ENCODE measurements around the gene WWC2.
"Not testable (repeated sequence)": the region's sequence is repeated elsewhere in the genome, so short reads cannot be mapped to it uniquely, and the experiment has no call there.

WWC2 gene

DNA sequence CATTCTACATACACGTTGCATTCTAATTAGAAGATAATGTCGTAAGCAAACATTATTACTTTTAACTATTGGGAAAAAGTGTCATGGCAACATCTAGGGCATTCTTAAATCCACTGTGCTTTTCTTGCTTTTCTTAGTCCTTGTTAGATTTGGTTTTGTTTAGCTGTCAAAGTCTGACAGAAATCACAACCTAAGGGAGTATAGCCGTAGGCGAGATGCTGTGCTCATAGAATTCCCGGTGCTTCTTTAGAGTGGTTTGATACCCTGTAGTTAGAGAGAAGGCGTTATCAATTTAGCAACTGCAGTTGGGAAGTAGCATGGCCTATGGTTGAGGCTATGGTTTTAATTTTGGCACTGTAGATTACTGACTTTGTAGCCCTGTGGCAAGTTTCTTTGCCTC, 45.7 kb downstream of the WWC2 start:
- FAIRE-seq = no peak

- no peak for FAIRE-seq
Measured at GRCh38 chr4:183145773-183146172, 46.7 kb downstream of the WWC2 start.

- FAIRE-seq = no peak
Measured at GRCh38 chr4:183146478-183146877, 47.4 kb downstream of the WWC2 start.

DNA sequence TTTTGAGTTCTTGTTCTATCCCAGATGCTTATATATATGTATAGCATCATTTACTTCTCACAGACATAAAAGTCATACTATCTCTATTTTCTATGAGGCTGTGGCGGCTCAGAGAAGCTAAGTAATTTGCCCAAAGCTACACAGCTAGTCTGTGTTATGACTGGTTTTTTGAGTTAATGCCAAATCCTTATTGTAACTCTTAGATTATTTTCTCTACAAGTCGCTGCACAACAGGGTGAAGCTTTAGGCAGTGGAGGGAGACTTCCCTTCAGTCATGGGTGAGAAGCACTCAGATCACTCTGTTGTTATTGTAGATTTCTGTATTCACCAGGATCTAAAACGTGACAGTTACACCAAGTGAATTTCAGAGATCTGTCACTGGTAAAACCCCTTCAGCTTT, 48.1 kb downstream of the WWC2 start:
- no peak for FAIRE-seq

- FAIRE-seq = no peak
Measured at GRCh38 chr4:183147983-183148382, 48.9 kb downstream of the WWC2 start.

DNA sequence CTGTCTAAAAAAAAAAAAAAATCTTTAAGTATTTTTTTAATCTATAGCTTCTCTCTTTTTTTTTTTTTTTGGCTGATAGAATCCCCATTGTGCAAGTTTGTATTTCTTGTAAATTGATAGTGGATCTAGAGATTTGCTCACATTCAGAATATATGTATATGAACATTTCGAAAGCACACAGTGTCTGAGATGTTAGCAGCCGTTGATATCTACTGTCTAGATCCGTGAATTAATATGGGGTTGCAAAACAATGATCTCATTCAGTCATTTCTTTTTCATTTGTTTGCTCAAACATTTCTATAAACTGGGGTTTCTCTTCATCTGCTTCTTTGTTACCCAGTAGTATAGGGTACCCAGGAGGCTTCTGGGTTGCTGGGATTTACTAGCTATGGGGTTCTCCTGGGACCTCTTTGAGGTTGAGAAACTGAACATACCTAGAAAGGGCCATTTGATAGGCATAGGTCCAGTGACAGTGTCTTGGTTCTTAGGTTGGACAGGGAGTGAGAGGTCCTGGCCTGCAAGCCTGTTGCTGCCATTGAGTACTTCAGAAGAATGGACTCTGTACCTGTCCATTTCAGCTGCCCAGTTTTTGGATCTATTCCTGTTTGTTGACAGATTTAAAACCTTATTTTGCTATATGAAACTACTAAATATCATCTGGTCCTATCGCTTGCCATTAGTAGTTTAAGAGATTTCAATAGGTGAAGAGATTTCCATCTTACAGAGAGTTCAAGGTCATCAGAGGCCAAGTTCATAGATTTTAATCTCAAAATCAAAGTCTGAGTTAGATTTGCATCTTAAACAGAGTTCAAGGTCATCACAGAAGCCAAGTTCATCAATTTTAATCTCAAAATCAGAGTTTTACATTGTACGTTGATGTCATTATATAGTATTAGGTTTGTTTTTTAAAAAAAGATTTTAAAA, 50.8 kb downstream of the WWC2 start:
- no peak for FAIRE-seq

- FAIRE-seq = not testable (repeated sequence)
Measured at GRCh38 chr4:183150664-183151063, 51.6 kb downstream of the WWC2 start.

- FAIRE-seq = not testable (repeated sequence)
Measured at GRCh38 chr4:183152232-183152631, 53.2 kb downstream of the WWC2 start.

GRCh38 chr4:183153190-183153916, 54.3 kb downstream of the WWC2 start:
- FAIRE-seq = no peak

- no peak for FAIRE-seq
Measured at GRCh38 chr4:183154701-183155391, 55.8 kb downstream of the WWC2 start.

- no peak for FAIRE-seq
Measured at GRCh38 chr4:183155450-183156184, 56.6 kb downstream of the WWC2 start.

GRCh38 chr4:183157215-183157614, 58.2 kb downstream of the WWC2 start:
- FAIRE-seq = no peak

DNA sequence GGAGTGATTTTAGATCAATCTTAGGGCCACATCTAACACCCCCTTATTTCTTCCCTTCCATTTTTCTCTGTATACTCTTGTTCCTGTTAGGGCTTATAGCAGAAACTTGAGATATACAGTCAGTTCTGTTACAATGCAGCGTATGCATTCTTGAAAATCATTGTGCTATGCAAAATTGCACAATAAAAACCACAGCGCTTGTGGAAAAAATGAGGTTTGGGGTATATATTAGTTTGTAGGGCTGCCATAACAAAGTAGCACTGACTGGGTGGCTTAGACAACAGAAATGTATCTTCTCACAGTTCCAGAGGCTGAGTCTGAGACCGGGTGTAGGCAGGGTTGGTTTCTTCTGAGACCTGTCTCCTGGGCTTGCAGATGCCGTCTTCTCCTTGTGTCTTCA, 59.0 kb downstream of the WWC2 start:
- no peak for FAIRE-seq

DNA sequence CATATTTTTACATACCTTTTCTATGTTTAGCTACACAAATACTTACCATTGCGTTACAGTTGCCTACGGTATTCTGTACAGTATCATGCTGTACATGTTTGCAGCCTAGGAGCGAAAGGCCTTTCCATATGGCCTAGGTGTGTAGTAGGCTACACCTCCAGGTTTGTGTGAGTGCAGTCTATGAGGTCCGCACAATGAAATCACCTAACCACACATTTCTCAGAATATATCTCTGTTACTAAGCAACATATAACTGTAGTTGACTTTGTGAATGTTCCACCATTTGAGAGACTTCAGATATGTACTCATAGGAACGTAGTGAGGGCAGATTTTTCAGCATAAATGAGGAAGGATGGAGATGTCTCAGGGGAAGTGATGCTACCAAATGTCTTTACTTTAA, 62.6 kb downstream of the WWC2 start:
- no peak for FAIRE-seq

GRCh38 chr4:183163135-183163534, 64.1 kb downstream of the WWC2 start:
- no peak for FAIRE-seq

DNA sequence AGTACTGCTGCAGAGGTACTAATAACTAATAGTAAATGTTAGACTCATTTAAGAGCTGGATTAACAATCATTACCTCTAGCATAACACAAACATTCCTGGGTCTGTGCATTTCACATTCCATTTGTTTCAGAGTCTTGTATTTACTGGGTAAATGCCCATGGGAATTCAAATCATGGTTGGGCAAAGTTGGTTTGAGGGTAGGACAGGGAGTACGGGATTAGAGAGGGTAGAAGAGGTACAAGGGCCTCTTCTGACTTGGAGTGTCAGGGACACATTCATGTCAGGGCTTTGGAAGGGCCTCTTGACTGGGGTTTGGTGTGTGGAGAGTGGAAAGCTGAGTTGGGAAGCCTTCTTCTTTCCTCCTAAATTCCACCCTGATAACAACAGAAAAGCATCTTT, 65.9 kb downstream of the WWC2 start:
- no peak for FAIRE-seq

DNA sequence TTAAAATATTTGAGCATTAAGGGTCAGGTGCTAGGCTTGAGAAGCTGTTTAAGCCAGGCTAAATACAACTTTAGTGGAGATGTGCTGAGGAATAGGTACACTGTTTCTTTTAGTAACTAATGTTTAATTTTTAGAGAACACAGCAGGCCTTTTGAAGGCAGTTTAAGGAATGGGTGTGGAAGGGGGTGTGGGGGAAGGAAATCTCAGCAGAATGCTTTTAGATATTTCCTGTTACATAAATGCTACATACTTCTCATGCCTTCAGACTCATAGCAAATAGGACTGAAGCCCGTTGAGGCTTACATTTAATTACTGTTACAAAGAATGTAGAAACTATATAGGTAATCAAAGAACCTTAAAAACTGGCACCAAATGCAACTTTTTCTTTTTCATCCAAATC, 66.3 kb downstream of the WWC2 start:
- no peak for FAIRE-seq

- FAIRE-seq = no peak
Measured at GRCh38 chr4:183170894-183171293, 71.8 kb downstream of the WWC2 start.

GRCh38 chr4:183171484-183172267, 72.6 kb downstream of the WWC2 start:
- no peak for FAIRE-seq

GRCh38 chr4:183172881-183173280, 73.8 kb downstream of the WWC2 start:
- FAIRE-seq = no peak

DNA sequence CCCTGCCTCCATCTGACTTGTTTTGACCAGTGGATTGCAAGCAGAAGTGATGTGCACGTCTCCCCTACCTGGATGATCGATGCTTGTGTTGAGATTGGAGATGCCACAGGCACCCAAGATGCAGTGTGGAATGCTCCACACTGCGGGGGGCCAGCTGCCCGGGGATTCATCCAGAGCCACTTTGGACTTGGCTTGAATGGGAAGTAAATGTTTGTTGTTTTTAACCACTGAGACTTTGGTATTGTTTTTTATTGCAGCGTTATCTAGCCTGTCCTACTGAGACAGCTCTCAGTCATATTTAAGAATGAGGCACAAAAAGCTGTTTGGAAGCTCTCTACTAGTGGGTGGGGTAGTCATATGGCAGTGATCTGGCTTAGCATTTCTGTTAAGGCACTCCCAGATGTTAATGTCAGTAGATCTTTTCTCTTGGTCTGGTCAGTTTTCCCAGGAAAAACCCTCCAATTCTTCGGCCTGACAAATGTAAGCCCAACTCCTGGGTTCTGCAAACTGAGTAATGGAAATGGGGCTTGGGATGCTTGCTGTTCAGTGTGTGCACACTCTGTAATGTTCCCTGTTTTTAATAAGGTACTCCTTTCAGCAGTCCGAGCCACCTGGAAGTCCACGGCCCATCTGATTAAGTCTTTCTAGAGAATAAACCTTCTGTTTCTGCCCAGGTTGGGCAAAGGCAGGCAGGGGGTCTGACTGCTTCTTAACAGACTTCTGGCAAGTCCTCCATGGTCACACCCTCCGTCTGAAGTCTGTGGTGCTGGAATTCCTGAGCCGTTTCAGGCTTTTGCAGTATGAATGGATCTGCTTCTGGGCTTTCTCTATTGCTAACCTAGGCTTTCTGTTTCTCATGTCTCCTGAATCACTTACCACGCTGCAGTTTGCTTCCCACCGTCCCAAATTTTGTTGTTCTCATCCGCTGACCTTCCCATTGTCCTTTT, 74.8 kb downstream of the WWC2 start:
- no peak for FAIRE-seq

All from islet of Langerhans (tissue), 1 donor.